ENCODE results near the gene TMPRSS12.
"Not testable (repeated sequence)": the region's sequence is repeated elsewhere in the genome, so short reads cannot be mapped to it uniquely, and the experiment has no call there.

TMPRSS12 gene

DNA sequence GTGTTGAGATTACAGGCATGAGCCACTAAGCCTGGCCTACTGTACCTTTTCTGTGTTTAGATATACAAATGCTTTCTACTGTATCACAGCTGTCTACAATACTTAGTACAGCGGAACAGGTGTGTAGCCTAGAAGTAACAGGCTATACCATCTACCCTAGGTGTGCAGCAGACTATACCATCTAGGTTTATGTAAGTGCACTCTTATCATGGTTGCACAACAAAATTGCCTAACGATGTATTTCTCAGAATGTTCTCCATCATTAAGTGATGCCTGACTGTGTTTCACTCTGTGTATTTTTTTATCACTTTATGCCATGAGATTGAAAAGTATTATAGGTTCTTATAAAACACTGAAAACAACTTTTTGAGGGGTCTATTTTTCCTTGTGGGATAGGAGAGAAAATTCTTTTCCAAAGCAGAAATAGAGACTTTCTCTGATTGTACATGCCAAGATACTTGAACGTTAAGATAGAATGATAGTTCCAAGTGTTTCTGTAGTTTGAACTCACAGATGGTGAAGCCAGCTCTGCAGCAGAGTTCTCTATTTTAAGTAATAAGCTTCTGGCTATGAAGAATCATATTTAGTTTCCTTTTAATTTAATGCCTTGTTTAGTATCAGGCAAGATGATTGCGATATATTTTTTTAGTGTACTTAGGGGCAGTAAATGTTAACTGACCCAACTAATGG, 17.0 kb downstream of the TMPRSS12 start:
- no peak for DNase-seq

DNA sequence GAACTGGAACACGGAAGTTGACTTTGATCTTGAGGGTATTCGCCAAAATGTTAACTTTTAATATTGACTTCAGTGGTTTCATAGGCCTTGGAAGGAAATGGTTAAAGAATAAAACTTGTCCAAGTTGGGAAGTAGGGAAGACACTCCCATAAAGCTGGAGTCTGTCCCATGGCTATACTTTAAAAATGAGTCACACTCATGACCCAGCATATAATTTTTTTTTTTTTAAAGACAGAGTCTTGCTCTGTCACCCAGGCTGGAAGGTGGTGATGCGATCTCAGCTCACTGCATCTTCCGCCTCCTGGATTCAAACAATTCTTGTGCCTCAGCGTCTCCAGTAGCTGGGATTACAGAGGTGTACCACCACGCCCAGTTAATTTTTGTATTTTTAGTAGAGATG, 19.6 kb downstream of the TMPRSS12 start:
- no peak for DNase-seq

DNA sequence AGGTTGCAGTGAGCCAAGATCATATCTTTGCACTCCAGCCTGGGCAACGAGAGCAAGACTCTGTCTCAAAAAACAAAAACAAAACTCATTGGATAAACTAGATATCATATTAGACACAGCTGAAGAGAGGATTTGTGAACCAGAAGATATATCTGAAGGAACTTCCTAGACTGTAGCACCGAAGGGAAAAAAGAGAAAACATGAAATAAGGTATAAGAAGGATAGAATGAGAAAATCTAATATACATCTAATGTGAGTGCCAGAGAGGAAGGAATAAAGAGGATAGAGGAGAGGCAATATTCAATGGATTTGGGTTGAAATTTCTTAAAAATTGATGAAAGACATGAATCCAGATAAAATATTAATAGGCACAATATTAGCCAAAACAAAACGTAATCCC, 22.5 kb downstream of the TMPRSS12 start:
- DNase-seq, result no peak

GRCh38 chr12:50868881-50869280, 26.2 kb downstream of the TMPRSS12 start:
- not testable (repeated sequence) for DNase-seq

DNA sequence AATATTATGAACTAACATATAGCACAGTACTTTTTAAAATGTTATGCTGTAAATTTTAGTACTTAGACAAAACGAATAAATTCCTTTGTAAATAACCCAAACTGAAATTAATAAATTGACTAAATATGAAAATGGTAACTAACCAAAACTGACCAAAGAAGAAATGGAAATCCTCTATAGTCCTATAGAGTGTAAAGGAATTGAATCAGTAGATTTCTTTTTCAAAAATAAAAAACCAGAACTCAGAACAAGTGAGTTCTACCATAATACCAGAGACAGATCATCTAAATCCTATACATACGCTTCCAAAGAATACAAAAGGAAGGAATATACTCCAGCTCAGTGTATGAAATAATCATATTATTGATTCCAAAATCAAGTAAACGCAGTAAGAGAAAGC, 39.8 kb downstream of the TMPRSS12 start:
- DNase-seq, result no peak

GRCh38 chr12:50887191-50887590, 44.5 kb downstream of the TMPRSS12 start:
- no peak for DNase-seq

DNA sequence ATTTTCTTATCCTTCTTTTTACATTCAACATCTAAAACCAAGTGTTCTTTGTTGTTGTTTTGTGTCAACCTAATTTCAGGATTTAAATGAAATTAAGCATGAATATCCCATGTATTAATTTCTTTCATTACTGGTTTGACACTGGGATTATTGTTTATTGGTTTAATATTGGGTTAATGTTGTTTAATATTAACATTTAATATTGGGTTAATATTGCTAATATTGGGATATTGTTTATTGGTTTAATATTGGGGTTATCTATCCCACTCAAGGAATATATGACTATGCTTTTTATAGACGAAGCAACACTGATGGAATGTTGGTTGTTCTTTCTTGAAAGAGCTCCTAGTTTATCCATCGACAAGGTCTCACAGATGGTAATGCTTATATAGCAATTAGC, 45.9 kb downstream of the TMPRSS12 start:
- no peak for DNase-seq

DNA sequence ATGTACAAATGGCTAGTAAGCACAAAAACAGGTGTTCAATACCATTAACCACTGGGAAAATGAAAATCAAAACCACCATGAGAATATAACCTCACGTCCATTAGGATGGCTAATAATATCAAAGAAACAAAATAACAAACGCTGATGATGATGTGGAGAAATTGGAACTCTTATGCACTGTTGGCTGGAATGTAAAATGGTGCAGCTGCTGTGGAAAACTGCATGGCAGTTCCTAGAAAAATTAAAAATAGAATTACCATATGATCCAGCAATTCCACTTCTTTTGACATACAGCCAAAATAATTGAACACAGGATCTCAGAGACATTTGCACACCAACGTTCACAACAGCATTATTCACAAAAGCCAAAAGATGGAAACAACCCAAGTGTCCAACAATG, 51.5 kb downstream of the TMPRSS12 start:
- DNase-seq, result no peak

DNA sequence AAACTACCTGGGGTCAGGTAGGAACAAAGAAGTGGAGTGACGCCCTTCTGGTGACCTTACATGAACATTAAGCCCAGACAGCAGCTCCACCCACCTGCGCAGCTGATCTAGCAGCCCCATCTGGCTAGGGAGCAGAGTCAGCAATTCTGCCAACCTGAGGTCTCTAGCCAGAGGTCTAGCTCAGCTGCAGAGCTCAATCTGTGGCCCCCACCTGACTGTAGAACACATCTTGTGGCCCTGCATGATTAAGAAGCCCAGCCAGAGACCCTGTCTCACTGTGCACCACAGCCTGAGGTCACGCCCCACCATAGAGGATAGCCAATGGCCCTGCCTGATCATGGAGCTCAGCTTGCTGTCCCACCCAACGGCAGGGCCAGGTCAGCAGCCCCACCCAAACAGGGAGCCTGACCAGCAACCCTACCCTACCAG, 59.0 kb downstream of the TMPRSS12 start:
- DNase-seq, result no peak

DNA sequence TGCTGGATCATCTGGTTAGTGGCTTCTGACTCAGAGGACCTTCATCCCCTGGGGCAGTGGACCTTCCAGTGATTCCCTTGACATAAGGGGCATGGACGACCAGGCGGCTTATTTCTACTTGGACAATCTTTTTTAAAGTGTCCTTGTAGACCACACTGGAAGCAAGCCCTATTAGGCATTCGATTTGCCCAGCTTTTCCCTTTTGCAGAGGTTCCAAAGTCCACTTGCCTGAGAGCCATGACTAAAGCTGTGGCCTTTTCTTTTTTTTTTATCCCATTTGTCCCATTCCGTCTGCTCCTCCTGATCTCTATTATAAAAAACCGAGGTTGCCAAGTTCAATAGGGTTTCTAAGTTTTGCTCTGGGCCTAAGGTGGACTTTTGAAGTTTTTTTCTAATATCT, 65.8 kb downstream of the TMPRSS12 start:
- DNase-seq, result not testable (repeated sequence)

DNA sequence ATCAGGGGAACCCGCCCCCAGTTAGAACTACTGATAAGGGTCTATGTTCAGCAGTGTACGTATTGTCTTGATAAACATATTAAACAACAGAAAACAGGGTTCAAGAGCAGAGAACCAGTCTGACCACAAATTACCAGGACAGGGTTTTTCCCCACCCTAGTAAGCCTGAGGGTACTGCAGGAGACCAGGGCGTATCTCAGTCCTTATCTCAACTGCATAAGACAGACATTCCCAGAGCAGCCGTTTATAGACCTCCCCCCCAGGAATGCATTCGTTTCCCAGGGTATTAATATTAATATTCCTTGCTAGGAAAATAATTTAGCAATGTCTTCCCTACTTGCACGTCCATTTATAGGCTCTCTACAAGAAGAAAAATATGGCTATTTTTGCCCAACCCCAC, 69.6 kb downstream of the TMPRSS12 start:
- DNase-seq, result not testable (repeated sequence)

DNA sequence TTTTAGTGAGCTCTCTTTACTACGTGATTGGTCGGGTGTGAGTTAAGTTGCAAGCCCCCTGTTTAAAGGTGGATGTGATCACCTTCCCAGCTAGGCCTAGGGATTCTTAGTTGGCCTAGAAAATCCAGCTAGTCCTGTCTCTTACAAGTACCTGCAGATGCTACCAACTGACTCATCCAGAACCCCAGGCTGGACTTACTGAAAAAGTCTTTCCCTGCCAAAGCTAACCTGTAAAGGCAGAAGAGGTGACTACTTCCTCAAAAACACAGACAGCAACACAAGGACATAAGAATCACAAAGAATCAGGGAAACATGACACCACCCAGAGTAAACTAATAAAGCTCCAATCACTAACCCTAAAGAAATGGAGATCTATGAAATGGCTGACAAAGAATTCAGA, 70.5 kb downstream of the TMPRSS12 start:
- DNase-seq, result no peak

DNA sequence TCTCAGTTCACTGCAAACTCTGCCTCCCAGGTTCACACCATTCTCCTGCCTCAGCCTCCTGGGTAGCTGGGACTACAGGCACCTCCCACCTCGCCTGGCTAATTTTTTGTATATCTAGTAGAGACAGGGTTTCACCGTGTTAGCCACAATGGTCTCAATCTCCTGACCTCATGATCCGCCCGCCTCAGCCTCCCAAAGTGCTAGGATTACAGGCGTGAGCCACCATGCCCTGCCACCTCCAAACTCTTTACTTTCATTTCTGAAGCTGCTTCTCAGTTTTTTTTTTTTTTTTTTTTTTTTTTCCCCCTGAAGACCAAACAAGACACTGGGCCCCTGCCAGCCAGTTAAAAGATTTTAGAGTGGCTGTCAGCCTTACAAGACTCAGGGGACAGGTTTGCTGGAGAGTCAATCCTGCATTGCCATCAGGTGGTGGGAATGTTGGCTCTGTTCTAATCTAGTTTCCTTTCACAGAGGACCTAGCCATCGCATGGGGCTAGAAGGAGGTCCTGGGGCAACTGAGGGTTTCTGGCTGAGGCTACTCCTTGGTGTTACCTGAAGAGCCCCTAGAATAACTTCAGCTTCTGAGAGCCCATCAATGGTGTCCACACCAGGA, 72.3 kb downstream of the TMPRSS12 start:
- no peak for DNase-seq

DNA sequence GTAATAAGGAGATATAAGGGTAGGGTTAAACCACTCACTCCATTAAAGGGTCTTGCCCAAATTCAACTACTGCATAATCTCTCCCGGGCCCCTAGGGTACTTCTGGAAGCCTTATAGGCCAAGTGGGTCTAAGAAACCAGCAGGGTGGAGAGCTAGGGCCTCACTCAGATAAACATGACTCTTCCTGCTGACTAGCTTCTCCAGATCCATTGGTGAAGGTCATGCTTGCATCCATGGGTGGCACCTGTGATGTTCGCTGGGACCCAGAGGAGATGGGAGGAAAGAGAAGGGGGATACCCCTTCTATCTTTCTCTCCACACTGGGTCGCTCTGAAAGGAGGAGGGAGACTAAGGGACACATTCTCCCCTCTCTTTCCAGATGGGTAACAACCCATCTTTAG, 73.6 kb downstream of the TMPRSS12 start:
- DNase-seq, result no peak

DNA sequence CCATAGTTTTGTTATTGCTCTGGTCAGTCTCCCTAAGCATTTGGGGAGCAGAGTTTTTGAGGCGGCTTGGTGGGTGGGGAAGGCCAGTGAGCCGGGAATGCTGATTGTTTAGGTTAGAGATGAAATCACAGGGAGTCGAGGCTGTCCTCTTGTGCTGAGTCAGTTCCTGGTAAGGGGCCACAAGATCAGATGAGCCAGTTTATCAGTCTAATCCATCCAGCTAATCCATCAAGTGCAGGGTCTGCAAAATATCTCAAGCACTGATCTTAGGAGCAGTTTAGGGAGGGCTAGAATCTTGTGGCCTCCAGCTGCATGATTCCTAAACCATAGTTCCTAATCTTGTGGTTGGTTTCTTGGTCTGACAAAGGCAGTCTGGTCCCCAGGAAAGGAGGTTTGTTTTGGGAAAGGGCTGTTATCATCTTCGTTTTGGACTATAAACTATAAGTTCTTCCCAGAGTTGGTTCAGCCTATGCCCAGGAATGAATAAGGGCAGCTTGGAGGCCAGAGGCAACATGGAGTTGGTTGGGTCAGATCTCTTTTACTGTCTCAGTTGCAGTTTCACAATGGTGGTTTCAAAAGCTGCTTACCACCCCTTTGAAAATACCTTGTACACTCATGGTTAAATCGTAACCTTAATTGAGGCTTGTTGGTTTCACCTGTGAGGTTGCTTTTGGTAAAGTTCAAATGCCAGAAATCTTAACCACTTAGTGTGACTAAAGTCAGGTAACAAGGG, 76.0 kb downstream of the TMPRSS12 start:
- DNase-seq, result no peak

- peak; percentile 28 for DNase-seq
Observed at GRCh38 chr12:50922820-50923219, 80.1 kb downstream of the TMPRSS12 start.

- DNase-seq, result peak; percentile 31
Observed at GRCh38 chr12:50923361-50924130, 80.8 kb downstream of the TMPRSS12 start.

GRCh38 chr12:50924131-50924438, 81.4 kb downstream of the TMPRSS12 start:
- DNase-seq, result no peak

GRCh38 chr12:50924439-50925341, 82.0 kb downstream of the TMPRSS12 start:
- peak; percentile 77 for DNase-seq

- DNase-seq, result no peak
Observed at GRCh38 chr12:50925342-50925651, 82.6 kb downstream of the TMPRSS12 start.

DNA sequence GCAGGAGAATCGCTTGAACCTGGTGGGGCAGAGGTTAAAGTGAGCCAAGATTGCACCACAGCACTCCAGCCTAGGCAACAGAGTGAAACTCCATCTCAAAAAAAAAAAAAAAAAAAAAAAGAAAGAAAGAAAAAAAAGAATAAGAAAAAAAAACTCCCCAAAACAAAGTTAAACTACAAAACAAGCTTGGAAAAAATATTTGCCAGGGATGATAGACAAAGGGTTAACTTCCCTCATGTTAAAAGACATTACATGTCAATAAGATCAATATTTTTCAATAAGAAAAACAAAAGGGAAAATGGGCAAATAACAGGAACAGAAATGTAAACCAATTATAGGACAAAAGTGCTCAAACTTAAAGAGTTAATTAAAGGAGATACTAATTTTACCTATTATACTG, 83.2 kb downstream of the TMPRSS12 start:
- no peak for DNase-seq

GRCh38 chr12:50926415-50926814, 83.7 kb downstream of the TMPRSS12 start:
- no peak for DNase-seq

DNA sequence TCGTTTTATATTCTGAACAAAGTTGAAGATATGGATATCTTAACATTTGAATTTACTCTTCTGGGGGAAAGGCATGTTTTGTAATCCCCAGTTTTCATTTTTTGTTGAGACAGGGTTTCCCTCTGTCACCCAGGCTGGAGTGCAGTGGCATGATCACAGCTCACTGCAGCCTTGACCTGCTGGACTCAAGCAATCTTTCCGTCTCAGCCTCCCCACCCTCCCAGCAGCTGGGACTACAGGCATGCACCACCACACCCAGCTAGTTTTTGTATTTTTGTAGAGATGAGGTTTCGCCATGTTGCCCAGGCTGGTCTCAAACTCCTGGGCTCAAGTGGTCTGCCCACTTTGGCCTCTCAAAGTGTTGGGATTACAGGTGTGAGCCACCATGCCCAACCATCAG, 84.2 kb downstream of the TMPRSS12 start:
- not testable (repeated sequence) for DNase-seq
